Testis (tissue), 3 donors: ENCODE data around the gene ARHGAP27. TPM values are rescaled to one million over a fixed set of nuclear protein-coding genes. Genes with fewer than 3 reads are reported as not detected.

Experiments used
- DNase-seq: peaks from one replicate; pipeline ENCODE4 v3.0.0-alpha.2; 2019
- H3K27ac ChIP-seq, 2 donors: fragments of 200-600 bp; sonication (generic); one replicate each; pipeline ENCODE4 v1.5.1; 2019
- H3K27me3 ChIP-seq: fragments of 200-600 bp; sonication (generic); one replicate; pipeline ENCODE4 v1.5.1; 2019
- H3K36me3 ChIP-seq: fragments of 200-600 bp; sonication (generic); one replicate; pipeline ENCODE4 v1.5.1; 2017; ENCODE audit warnings: low read depth; ENCODE audit errors: missing control alignments
- H3K4me1 ChIP-seq: fragments of 200-600 bp; sonication (generic); one replicate; pipeline ENCODE4 v1.5.1; 2019
- H3K4me3 ChIP-seq, 2 donors: fragments of 200-600 bp; sonication (generic); one replicate each; pipeline ENCODE4 v1.5.1; 2017 to 2019
- H3K9me3 ChIP-seq: fragments of 200-600 bp; sonication (generic); one replicate; pipeline ENCODE4 v1.5.1; 2017
- POLR2A ChIP-seq: fragments of 450-650 bp; IDR thresholded peaks from one replicate; pipeline ENCODE4 v1.6.1; 2017; ENCODE audit warnings: antibody characterized with exemption, mild to moderate bottlenecking, moderate library complexity
- WGBS, 2 donors: methylation state at CpG; one replicate each; pipeline ENCODE4 v1.1.5; 2018; 5-methylcytosine and 5-hydroxymethylcytosine counted together
- intact Hi-C: fragments of 100-400 bp; cut with DNase I; formaldehyde crosslinking; loops from one replicate; pipeline ENCODE4 v1.15.1; 2023; ENCODE audit warnings: low total_unique reads
- polyA plus RNA-seq: library from polyadenylated mRNA; stranded (reverse); fragments of 350-450 nt; fragmentation: Illumina TruSeq; extraction: RNeasy Lipid Tissue Mini Kit (QIAGEN cat#74804); gene quantifications from one replicate; pipeline ENCODE4 v1.2.3, GENCODE V29; 2014; ENCODE audit warnings: low read depth, low replicate concordance; ENCODE audit not compliant: insufficient read depth
- total RNA-seq, 2 donors: library from RNA; depleted of rRNA; stranded (reverse); fragments of >200 nt; gene quantifications; one replicate each; pipeline ENCODE4 v1.2.3, GENCODE V29; 2016
- TF ChIP-seq, protein P1 (sequence below), 3 experiments: fragments of 450-650 bp in 2 of 3; fragments of 200-600 bp in 1 of 3; sonication (generic) in 1 of 3; IDR thresholded peaks; one replicate each; pipeline ENCODE4 v1.5.1; 2016 to 2019; ENCODE audit warnings: antibody characterized with exemption in 3 of 3, mild to moderate bottlenecking in 2 of 3, moderate library complexity in 1 of 3

Gene ARHGAP27
- total and polyA plus RNA-seq, 3 donors from 2014 or later, result 17.7 to 22.8 (median 21.4) TPM

DNA sequence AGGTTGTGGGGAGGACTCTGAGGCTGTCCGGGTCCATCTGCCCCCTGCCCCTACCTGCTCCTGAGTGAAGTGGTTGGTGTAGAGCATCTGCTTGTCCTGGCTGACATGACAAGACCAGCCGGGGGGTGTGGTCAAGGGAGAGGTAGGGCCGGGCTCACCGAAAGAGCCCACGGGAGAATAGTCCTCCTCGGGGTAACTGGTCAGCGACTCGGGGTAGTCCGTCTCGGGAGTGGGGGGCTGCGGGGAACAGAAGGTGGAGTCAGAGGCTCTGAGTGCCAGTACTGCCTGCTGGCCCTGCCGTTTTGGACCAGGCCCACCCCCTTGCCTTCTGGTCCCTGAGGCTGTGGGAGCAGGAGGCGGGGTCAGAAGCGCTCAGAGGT lies 27.8 kb downstream of the ARHGAP27 start:
- H3K4me1 ChIP-seq, result no peaks in the 10 kb centered on the region
- no peaks in the 10 kb centered on the region for H3K36me3 ChIP-seq
- H3K9me3 ChIP-seq, result no peaks in the 10 kb centered on the region
- H3K27me3 ChIP-seq, result no peaks in the 10 kb centered on the region
- TF ChIP-seq, protein P1, sequence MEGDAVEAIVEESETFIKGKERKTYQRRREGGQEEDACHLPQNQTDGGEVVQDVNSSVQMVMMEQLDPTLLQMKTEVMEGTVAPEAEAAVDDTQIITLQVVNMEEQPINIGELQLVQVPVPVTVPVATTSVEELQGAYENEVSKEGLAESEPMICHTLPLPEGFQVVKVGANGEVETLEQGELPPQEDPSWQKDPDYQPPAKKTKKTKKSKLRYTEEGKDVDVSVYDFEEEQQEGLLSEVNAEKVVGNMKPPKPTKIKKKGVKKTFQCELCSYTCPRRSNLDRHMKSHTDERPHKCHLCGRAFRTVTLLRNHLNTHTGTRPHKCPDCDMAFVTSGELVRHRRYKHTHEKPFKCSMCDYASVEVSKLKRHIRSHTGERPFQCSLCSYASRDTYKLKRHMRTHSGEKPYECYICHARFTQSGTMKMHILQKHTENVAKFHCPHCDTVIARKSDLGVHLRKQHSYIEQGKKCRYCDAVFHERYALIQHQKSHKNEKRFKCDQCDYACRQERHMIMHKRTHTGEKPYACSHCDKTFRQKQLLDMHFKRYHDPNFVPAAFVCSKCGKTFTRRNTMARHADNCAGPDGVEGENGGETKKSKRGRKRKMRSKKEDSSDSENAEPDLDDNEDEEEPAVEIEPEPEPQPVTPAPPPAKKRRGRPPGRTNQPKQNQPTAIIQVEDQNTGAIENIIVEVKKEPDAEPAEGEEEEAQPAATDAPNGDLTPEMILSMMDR (IDR thresholded peaks at IDR 0.05), result no peak
- TF ChIP-seq POLR2A, result no peak
- 61 to 77% methylated on average over 11 to 14 of the region's 14 CpGs for WGBS, 2 donors
- intact Hi-C loops, result no loop called here
- no peak overlapping the region for H3K27ac ChIP-seq
- no peak for DNase-seq
- H3K4me3 ChIP-seq, result peak overlapping the region; percentile 31 to 35

DNA sequence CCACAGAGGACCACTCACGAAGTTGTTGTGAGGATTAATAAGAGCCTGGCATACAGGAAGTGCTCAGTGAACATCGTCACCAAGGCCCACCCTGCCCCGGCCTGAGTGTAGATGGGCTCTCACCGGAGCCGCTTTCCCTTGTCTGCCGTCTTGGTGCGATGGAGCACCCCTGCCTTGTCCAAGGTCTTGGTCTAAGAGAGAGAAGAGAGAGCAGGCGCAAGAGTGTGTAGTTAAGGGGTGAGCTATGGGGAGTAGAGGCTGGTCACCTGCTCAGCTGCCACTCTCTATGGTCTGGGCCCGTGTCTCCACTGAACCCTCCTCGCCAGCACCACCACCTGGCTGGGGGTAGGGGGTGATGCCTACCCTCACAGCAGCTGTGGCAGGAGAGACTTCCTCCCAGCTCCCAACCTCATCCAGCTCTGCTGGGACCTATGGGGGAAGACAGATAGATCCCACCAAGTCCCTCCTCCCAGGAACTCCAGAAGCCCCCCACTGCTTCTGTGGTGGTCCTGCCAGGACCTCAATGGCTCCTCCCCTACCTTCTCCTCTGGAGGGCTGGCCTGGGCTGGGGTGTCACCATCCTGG lies 28.7 kb downstream of the ARHGAP27 start:
- Histone ChIP-seq H3K4me3 (no peak overlapping the region), H3K4me1 (no peaks in the 10 kb centered on the region), H3K9me3 (no peaks in the 10 kb centered on the region), H3K27me3 (no peaks in the 10 kb centered on the region), H3K36me3 (no peaks in the 10 kb centered on the region), H3K27ac (no peak overlapping the region)
- WGBS, 2 donors, result 97 to 100% methylated on average over 10 of the region's 10 CpGs
- TF ChIP-seq POLR2A, result no peak
- TF ChIP-seq, protein P1 (IDR thresholded peaks at IDR 0.05), result no peak
- intact Hi-C loops, result no loop called here
- no peak for DNase-seq

DNA sequence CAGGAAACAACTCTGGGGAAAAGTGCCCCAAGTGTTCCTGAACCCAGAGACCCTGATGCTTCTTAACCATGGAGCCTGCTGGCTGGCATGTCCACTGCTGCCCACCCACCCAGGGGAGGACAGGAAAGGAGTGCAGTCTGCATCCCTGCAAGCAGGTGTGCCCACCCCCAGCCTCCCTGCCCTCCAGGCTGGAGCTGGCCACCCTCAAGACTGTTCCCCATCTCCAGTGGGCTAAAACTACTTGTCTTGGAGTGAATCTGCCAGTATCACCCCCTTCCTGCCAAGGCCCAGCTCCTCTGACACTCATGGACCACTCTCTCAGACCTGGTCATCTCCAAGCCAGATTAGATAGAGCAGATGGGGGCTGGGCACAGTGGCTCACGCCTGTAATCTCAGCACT lies 29.8 kb downstream of the ARHGAP27 start:
- no peaks in the 10 kb centered on the region for H3K9me3 ChIP-seq
- H3K4me3 ChIP-seq, result no peak overlapping the region
- no peak overlapping the region for H3K27ac ChIP-seq
- no peaks in the 10 kb centered on the region for H3K27me3 ChIP-seq
- intact Hi-C loops, result no loop called here
- WGBS, 2 donors, result 70 to 80% methylated on average over 1 of the region's 1 CpG
- H3K4me1 ChIP-seq, result no peaks in the 10 kb centered on the region
- no peaks in the 10 kb centered on the region for H3K36me3 ChIP-seq
- no peak for DNase-seq
- no peak for TF ChIP-seq POLR2A
- TF ChIP-seq, protein P1 (IDR thresholded peaks at IDR 0.05), result no peak

DNA sequence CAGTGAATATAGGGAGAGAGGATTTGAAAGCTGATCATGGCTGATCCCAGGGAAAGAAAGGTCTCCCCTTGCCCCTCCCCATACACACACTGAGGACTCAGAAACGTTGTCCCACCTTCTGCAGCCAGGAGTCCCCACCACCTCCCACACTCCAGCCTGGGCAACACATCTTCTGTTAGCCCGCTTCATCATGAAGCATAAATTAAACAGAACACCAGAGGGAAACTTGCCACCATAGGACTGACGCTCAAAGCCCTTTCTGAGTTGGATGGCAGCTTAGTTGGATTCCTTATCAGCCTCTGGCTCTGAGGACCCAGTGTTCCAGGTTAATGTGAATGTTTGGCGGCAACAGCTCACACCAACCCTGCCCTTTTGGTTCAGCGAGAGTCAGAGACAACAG lies 33.9 kb downstream of the ARHGAP27 start:
- Histone ChIP-seq H3K27ac (no peak overlapping the region), H3K27me3 (no peaks in the 10 kb centered on the region), H3K9me3 (no peaks in the 10 kb centered on the region), H3K36me3 (no peaks in the 10 kb centered on the region), H3K4me1 (peaks cover 6% of the 10 kb centered on the region), H3K4me3 (no peak overlapping the region)
- no peak for DNase-seq
- TF ChIP-seq, protein P1 (IDR thresholded peaks at IDR 0.05), result no peak
- no peak for TF ChIP-seq POLR2A
- 68 to 70% methylated on average over 5 of the region's 5 CpGs for WGBS, 2 donors
- intact Hi-C loops, result no loop called here

DNA sequence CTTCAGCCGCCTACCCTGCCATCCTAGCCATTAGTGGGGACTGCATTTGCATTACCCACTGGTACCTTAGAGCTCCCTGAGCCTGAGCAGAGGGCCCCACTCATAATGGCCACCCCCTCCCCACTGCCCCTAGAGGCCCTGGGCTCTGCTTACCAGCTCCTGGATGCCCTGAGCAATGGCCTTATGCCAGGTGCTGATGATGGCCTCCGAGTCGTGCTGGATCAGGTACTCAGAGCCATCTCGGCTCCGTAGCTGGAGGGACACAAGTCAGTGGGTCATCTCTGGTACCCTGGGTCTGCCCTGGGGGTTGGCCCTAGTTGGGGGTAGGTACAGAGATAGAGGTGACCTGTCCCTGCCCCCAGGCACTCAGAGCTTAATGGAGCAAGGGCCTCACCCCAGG lies 34.9 kb downstream of the ARHGAP27 start:
- 91 to 96% methylated on average over 4 to 5 of the region's 5 CpGs for WGBS, 2 donors
- intact Hi-C loops, result no loop called here
- no peaks in the 10 kb centered on the region for H3K36me3 ChIP-seq
- no peak overlapping the region for H3K4me3 ChIP-seq
- H3K4me1 ChIP-seq, result peaks cover 6% of the 10 kb centered on the region
- no peak overlapping the region for H3K27ac ChIP-seq
- no peak for DNase-seq
- H3K27me3 ChIP-seq, result no peaks in the 10 kb centered on the region
- no peaks in the 10 kb centered on the region for H3K9me3 ChIP-seq
- TF ChIP-seq, protein P1 (IDR thresholded peaks at IDR 0.05), result no peak
- TF ChIP-seq POLR2A, result no peak
